CD4-positive, alpha-beta T cell (primary cell): Measurements from ENCODE around the gene RBPJL. TPM values are rescaled to one million over a fixed set of nuclear protein-coding genes. Genes with fewer than 3 reads are reported as not detected.

ENCODE experiments used
- ATAC-seq: fragments of 200-7000 bp; cut with Tn5 transposase; one replicate; pipeline ENCODE4 v1.10.0; 2022; ENCODE audit warnings: mild to moderate bottlenecking; ENCODE audit not compliant: poor library complexity
- CTCF ChIA-PET: fragments of 350-600 bp; sonication (Branson Sonifier 250); formaldehyde crosslinking; loops from one replicate; lab custom pipeline; 2021; ENCODE audit warnings: antibody characterized with exemption, inconsistent platforms; lab: Charles Lee
- POLR2A ChIA-PET: fragments of 350-600 bp; sonication (Branson Sonifier 250); formaldehyde crosslinking; loops from one replicate; lab custom pipeline; 2021; ENCODE audit warnings: antibody characterized with exemption, inconsistent platforms; lab: Charles Lee
- DNase-seq, 14 experiments: peaks; one replicate each; pipeline ENCODE4 v3.0.0-alpha.2; 2013 to 2020; ENCODE audit warnings: mixed read lengths in 2 of 14
- H3K27ac ChIP-seq, 2 donors: one replicate each; pipeline versions ENCODE4 v1.5.1 to v1.7.0; 2013; ENCODE audit warnings: low read length in 2 of 2, low read depth in 1 of 2, mild to moderate bottlenecking in 1 of 2
- H3K27me3 ChIP-seq, 2 experiments: 1 replicate in 1 of 2; 2 replicates in 1 of 2; pipeline versions ENCODE4 v1.6.1 to v1.7.0; 2013; ENCODE audit warnings: low read length in 2 of 2, control low read depth in 1 of 2, mild to moderate bottlenecking in 1 of 2, moderate library complexity in 1 of 2; ENCODE audit not compliant: insufficient read depth in 2 of 2, control insufficient read depth in 1 of 2
- H3K36me3 ChIP-seq: one replicate; pipeline ENCODE4 v1.6.1; 2013; ENCODE audit warnings: low read length, control low read depth; ENCODE audit not compliant: insufficient read depth
- H3K4me1 ChIP-seq: one replicate; pipeline ENCODE4 v1.6.1; 2013; ENCODE audit warnings: low read length, control low read depth; ENCODE audit not compliant: insufficient read depth
- H3K4me3 ChIP-seq: one replicate; pipeline ENCODE4 v1.5.1; 2013; ENCODE audit warnings: mild to moderate bottlenecking, low read length, moderate library complexity
- H3K9me3 ChIP-seq, 2 experiments: 1 replicate in 1 of 2; 2 replicates in 1 of 2; pipeline versions ENCODE4 v1.6.1 to v1.7.0; 2013; ENCODE audit warnings: low read length in 2 of 2, mild to moderate bottlenecking in 2 of 2, control low read depth in 1 of 2, moderate library complexity in 1 of 2; ENCODE audit not compliant: control insufficient read depth in 1 of 2, insufficient read depth in 1 of 2
- H3K27ac Mint-ChIP-seq: one replicate; pipeline ENCODE4 v1.8.0; 2020; ENCODE audit warnings: mixed read lengths
- H3K27me3 Mint-ChIP-seq: one replicate; pipeline ENCODE4 v1.8.0; 2021; ENCODE audit warnings: mixed read lengths
- H3K36me3 Mint-ChIP-seq: one replicate; pipeline ENCODE4 v1.8.0; 2021; ENCODE audit warnings: low read depth, mixed read lengths
- H3K4me1 Mint-ChIP-seq: one replicate; pipeline ENCODE4 v1.8.0; 2021; ENCODE audit warnings: low read depth, mixed read lengths
- H3K4me3 Mint-ChIP-seq: one replicate; pipeline ENCODE4 v1.8.0; 2020; ENCODE audit warnings: mild to moderate bottlenecking, mixed read lengths
- H3K9me3 Mint-ChIP-seq: one replicate; pipeline ENCODE4 v1.8.0; 2020; ENCODE audit warnings: mixed read lengths
- intact Hi-C, 2 experiments: fragments of 100-400 bp; cut with DNase I in 1 of 2; cut with micrococcal nuclease in 1 of 2; formaldehyde crosslinking; loops; one replicate each; pipeline versions ENCODE4 v1.15.1 to v1.9.0; 2023 to 2025; cut with DNase I, micrococcal nuclease
- total RNA-seq, 174 experiments: library from RNA in 2 of 174; stranded (reverse) in 2 of 174; gene quantifications; one replicate each; pipeline ENCODE4 v1.2.3 and lab custom pipeline; 2021 to 2026
- TF ChIP-seq, protein P1 (sequence below): fragments of 200-600 bp; IDR thresholded peaks from one replicate; pipeline ENCODE4 v1.8.0; 2022; ENCODE audit warnings: antibody characterized with exemption, mild to moderate bottlenecking

The RBPJL gene
- total RNA-seq, 2 experiments from 2014 or later = not detected

DNA sequence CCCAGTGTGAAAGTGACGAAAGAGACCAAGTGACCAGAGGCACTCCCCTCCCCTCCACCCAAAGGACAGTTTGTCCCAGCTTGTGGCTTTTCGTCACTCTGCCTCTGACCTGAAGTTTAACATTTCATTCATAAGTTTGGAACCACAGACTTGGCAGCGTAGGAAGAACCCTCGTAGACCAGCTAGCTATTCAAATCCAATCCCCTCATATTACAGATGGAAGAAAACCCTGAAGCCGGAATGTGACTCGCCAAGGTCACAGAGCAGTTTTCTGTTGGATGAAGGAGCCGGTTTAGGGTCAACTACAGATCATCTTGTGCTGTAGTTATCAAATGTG, 52.4 kb downstream of the RBPJL start:
- intact Hi-C loops = no loop called here
- H3K27ac ChIP-seq = no peak overlapping the region
- no peaks in the 10 kb centered on the region for H3K9me3 Mint-ChIP-seq
- no peak overlapping the region for H3K27ac Mint-ChIP-seq
- peaks cover 37% of the 10 kb centered on the region for H3K4me1 ChIP-seq
- ATAC-seq (no peak), DNase-seq (no peak)
- no peak overlapping the region for H3K4me3 Mint-ChIP-seq
- H3K4me1 Mint-ChIP-seq = peaks cover 17% of the 10 kb centered on the region
- TF ChIP-seq, protein P1, sequence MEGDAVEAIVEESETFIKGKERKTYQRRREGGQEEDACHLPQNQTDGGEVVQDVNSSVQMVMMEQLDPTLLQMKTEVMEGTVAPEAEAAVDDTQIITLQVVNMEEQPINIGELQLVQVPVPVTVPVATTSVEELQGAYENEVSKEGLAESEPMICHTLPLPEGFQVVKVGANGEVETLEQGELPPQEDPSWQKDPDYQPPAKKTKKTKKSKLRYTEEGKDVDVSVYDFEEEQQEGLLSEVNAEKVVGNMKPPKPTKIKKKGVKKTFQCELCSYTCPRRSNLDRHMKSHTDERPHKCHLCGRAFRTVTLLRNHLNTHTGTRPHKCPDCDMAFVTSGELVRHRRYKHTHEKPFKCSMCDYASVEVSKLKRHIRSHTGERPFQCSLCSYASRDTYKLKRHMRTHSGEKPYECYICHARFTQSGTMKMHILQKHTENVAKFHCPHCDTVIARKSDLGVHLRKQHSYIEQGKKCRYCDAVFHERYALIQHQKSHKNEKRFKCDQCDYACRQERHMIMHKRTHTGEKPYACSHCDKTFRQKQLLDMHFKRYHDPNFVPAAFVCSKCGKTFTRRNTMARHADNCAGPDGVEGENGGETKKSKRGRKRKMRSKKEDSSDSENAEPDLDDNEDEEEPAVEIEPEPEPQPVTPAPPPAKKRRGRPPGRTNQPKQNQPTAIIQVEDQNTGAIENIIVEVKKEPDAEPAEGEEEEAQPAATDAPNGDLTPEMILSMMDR = no peak
- POLR2A ChIA-PET = no interaction called here
- peaks cover 6% of the 10 kb centered on the region for H3K36me3 Mint-ChIP-seq
- no peaks in the 10 kb centered on the region for H3K9me3 ChIP-seq
- no peaks in the 10 kb centered on the region for H3K27me3 ChIP-seq
- H3K27me3 Mint-ChIP-seq = no peaks in the 10 kb centered on the region
- no peaks in the 10 kb centered on the region for H3K36me3 ChIP-seq
- CTCF ChIA-PET = interaction anchor here (1.4 to 5.7 kb wide), 2 partner anchors 15 to 78 kb away, joined by 5 to 116 read pairs; no protein-coding TSS in a partner anchor
- H3K4me3 ChIP-seq = no peak overlapping the region

DNA sequence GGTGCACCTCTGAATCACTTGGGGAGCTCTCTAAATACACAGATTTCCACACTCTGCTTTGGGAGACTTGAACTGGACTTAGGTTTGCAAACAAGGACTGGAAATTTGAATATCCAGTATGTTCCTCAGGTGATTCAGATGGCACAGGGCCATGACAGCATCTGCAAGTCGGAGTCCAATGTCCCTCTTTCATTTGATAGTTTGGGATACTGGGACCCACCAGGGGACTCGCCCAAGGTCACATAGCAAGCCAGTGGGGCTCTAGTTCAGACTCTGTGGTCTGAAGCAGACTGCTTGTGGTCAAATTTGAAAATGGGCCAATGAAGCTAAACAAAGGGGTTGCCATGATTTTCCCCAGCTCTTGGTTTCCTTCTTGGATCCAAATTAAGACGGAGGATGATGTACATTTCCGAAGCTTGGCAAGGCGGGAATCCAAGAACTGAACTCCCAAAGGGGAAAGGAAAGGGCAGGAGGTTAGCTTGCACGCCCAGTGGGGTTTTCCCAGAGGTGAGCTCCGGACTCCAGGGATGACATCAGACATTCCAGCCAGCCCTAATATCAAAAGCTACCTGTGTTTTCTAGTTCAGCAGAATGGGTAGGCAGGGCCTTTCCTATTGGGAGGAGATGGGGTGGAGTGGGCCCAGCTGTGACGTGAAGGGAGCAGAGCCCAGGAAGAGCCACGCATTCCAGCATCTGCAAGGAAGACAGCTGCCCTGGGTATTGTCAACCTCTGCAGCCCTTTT, 52.9 kb downstream of the RBPJL start:
- Histone ChIP-seq H3K9me3 (no peaks in the 10 kb centered on the region), H3K4me1 (peaks cover 41% of the 10 kb centered on the region), H3K27me3 (no peaks in the 10 kb centered on the region), H3K4me3 (no peak overlapping the region), H3K27ac (no peak overlapping the region), H3K36me3 (no peaks in the 10 kb centered on the region)
- DNase-seq (no peak), ATAC-seq (no peak)
- H3K36me3 Mint-ChIP-seq = peaks cover 8% of the 10 kb centered on the region
- no peak overlapping the region for H3K27ac Mint-ChIP-seq
- peaks cover 20% of the 10 kb centered on the region for H3K4me1 Mint-ChIP-seq
- no peak overlapping the region for H3K4me3 Mint-ChIP-seq
- ChIA-PET CTCF (interaction anchor here (1.4 to 5.7 kb wide), 2 partner anchors 14 to 77 kb away, joined by 5 to 116 read pairs; no protein-coding TSS in a partner anchor), POLR2A (interaction anchor here (0.9 to 6.8 kb wide), 2 partner anchors 58 to 77 kb away, joined by 5 to 78 read pairs; partner anchors contain the start of gene PIGT)
- H3K27me3 Mint-ChIP-seq = no peaks in the 10 kb centered on the region
- H3K9me3 Mint-ChIP-seq = no peaks in the 10 kb centered on the region
- intact Hi-C loops = no loop called here
- TF ChIP-seq, protein P1 = no peak

DNA sequence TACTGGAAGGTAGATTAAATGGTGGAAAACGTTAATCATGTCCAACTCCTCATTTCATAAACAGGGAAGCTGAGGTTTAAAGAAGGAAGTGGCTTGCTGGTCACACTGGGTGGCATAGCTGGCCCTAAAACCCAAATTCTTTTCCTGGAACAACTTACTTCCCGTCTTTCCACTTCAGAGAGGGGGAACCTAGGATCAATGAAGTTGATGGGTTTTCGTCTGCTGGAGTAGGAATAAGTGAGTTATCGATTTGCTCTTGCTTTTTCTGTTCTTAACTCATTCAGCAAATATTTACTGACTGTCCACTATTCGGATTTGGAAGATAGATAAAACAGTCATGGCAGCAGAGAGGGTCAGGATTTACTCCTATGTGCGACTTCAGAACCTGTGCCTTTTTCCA, 55.2 kb downstream of the RBPJL start:
- H3K4me1 Mint-ChIP-seq = peaks cover 38% of the 10 kb centered on the region
- intact Hi-C loops = loop anchor here (1.0 to 2.0 kb wide), 5 partner anchors 45 to 410 kb away; no protein-coding TSS in a partner anchor
- H3K4me3 ChIP-seq = no peak overlapping the region

More for the DNA sequence above, 55.2 kb downstream of the RBPJL start:
- H3K36me3 Mint-ChIP-seq = peaks cover 28% of the 10 kb centered on the region
- no peak for ATAC-seq
- TF ChIP-seq, protein P1 = no peak
- Histone ChIP-seq H3K4me1 (peaks cover 55% of the 10 kb centered on the region), H3K9me3 (no peaks in the 10 kb centered on the region), H3K27ac (no peak overlapping the region), H3K27me3 (no peaks in the 10 kb centered on the region), H3K36me3 (peaks cover 17% of the 10 kb centered on the region)
- no peak overlapping the region for H3K27ac Mint-ChIP-seq
- peak in 1 of 14 experiments; percentile 26 for DNase-seq
- no peak overlapping the region for H3K4me3 Mint-ChIP-seq
- H3K9me3 Mint-ChIP-seq = no peaks in the 10 kb centered on the region
- ChIA-PET POLR2A (interaction anchor here (2.6 to 6.8 kb wide), 2 partner anchors 45 to 55 kb away, joined by 30 to 78 read pairs; partner anchors contain the start of genes DBNDD2 and PIGT), CTCF (interaction anchor here (2.0 to 5.7 kb wide), 4 partner anchors 12 to 409 kb away, joined by 8 to 116 read pairs (median 52); no protein-coding TSS in a partner anchor)
- H3K27me3 Mint-ChIP-seq = no peaks in the 10 kb centered on the region
